NCI-H2029 (cell line): ENCODE data around the gene CPA5.

ENCODE experiments used
- DNase-seq: peaks from one replicate; lab custom pipeline; 2025; lab: John Stamatoyannopoulos, UW

CPA5 gene

GRCh38 chr7:130332259-130333053, 12.2 kb upstream of the CPA5 start:
- no peak for DNase-seq

DNA sequence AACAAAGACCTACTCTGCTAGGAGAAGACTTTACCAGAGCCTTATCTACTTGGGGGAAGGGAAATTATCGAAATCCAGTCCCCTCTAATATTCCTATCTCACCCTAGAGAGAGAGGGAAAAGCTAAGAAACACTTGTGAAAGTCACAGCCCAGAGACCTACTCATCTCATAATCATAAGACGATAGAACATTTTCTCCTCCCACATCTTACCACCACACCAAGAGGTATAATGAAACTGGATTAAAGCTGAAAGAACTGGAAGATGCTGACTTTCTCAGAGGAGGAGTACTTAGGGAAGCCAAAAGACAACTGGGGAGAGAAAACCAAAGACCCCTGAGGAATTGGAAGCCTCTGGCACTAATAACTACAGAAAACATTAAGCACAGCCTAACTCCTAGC, 10.8 kb upstream of the CPA5 start:
- DNase-seq: no peak

GRCh38 chr7:130334274-130334673, 10.3 kb upstream of the CPA5 start:
- DNase-seq: no peak

DNA sequence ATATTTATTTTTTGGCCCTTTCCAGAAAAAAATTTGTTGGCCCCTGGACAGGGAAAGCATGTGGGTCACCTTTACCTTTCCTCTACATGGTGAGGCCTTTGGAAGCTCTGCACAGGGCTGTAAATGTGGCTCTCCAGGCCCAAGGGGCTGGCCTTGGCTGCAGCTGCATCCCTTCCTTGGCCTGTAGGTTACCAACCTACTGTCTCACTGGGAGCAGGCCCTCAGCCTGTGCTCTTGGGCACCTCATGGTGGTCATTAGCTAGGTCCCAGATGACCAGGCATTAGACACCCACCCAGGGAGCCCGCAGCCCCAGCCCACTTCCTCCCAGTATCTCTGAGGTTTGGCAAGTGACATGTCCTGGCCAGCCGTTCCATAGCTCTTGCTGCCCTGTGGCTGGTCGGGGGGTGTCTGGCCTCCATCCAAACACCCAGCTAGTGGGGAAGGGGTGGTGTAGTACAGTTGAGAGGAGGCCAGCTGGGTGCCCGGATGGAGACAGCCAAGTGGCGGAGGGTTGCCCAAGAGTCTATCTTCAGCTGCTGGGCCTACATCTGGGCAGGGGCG, 7.1 kb upstream of the CPA5 start:
- DNase-seq: no peak

DNA sequence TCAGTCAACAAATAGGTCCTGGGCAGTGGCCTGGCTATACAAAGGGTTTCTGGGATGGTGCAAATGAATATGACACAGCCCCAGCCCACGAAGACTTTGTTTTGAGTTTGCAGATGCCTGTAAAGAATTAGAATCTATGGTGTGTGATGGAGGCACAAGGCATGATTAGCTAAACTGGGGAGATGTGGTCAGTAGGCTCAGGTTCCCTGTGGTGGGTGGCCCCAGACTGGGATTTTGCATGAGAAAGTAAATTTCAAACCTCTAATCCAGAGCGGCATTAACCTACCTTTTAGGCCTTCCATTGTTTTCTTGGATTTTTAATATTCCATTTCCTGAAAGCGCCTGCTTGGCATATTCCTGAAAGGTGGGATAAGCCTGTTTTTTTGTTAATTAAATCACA, 6.4 kb upstream of the CPA5 start:
- DNase-seq: no peak

GRCh38 chr7:130341882-130342281, 2.7 kb upstream of the CPA5 start:
- DNase-seq: no peak

GRCh38 chr7:130342701-130343380, 1.8 kb upstream of the CPA5 start:
- no peak for DNase-seq

GRCh38 chr7:130345136-130345535, 520 bp downstream of the CPA5 start:
- DNase-seq: peak; percentile 36

DNA sequence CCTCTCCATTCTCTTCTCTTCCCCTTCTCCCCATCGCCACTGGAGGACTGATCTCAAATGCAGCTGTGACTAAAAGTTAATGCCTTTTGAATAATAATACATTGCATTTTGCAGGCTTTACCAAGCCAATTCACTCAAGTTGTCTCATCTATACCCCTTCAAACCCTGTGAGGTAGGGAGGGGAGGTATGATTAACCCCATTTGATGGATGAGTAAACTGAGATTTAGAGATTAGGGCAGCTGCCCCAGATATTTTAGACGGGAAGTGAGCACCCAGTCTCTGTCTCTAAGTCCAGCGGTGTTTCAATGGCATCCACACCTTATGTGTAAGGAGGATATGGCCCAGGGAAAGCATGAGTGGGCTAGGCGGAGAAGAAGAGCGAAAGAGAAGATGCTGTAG, 1.1 kb downstream of the CPA5 start:
- no peak for DNase-seq

- no peak for DNase-seq
These were observed 1.7 kb downstream of the CPA5 start for GRCh38 chr7:130346177-130346905.

GRCh38 chr7:130346941-130347340, 2.3 kb downstream of the CPA5 start:
- DNase-seq: no peak

DNA sequence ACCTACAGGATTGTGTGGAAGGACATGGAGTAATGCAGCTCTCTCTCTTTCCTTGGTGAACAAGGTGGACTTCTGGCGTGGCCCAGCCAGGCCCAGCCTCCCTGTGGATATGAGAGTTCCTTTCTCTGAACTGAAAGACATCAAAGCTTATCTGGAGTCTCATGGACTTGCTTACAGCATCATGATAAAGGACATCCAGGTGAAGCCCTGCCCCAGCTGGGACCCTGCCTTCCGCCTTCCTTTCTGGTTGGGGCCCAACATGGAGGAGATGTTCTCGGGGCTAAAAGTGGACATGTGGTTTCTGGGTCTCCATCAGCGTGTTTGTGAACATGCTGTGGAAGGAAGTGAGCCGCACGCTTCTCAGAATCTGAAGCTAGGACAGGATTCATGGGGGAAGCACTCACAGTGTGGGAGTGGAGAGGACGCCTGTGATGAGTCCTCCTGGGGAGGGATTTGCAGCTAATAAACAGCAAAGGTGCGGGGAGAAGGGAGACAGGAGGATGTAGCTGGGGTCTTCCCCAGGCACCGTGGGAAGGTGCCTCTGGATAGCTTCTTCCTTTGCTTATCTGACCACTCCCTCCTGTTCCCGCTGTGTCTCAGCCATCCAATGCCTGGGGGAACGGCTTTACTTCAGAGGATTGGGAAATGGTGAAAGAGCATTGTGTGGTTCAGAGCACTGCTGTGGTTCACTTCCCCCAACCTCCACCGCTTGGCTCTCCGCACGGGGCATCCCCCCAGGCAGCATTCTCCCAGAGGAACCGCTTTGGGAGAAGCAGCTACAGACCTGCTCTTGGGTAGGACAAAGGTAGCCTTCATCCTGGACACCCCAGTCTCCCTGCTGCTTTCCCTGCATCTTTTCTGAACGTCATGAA, 5.5 kb downstream of the CPA5 start:
- no peak for DNase-seq

GRCh38 chr7:130350945-130351790, 6.6 kb downstream of the CPA5 start:
- no peak for DNase-seq

DNA sequence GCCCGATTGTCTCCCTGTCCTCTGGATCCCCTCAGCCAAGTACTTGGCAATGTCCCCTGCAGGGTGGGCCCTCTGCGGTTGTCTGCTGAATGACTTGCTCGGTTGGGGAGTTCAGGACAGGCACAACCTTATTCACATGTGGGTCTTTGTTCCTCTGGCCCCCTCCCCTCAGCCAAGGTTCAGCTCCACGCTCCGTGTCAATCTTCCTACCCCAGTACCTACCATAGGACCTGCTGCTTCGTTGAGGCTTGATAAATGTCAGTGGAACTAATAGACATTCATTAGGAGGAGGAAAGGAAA, 7.1 kb downstream of the CPA5 start:
- no peak for DNase-seq

DNA sequence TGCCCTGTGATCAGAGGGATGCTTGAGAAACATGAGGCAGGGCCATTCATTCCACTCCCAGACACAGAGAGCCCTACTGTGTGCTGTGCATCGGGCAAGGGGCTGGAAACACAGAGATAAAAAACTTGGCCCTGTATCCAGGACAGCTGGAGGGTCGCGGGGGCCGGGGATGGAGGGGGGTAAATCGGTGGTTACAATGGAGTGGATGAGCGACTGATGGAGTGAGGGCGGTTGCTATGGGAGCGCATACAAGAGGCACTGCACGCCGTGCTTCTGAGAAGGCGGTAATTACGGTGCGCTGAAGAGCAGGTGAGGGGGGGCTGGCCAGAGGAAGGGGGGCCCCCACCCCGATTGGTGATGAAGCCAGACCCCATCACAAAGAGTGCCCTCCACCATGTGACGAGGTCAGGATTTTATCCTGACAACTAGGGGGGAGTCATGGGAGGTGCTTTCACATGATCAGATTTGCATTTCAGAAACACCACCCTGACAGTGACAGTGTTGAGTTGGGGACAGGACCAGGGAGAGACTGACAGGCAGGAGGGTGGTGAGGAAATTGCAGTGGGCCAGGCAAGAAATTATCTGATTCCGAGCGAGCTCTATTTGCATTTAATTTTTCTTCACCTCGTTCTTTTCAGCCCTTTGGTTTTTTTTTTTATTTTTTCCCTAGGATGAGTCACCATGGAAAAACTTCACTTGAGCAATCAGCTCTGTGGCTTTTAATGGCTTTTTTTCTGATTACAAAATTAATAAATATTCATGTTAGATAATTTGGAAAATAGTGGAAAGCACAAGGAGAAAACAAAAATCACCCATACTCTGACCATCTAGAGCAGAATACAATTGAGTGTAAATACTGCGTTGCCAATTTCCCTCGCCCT, 7.8 kb downstream of the CPA5 start:
- DNase-seq: no peak

GRCh38 chr7:130353196-130353595, 8.6 kb downstream of the CPA5 start:
- no peak for DNase-seq

DNA sequence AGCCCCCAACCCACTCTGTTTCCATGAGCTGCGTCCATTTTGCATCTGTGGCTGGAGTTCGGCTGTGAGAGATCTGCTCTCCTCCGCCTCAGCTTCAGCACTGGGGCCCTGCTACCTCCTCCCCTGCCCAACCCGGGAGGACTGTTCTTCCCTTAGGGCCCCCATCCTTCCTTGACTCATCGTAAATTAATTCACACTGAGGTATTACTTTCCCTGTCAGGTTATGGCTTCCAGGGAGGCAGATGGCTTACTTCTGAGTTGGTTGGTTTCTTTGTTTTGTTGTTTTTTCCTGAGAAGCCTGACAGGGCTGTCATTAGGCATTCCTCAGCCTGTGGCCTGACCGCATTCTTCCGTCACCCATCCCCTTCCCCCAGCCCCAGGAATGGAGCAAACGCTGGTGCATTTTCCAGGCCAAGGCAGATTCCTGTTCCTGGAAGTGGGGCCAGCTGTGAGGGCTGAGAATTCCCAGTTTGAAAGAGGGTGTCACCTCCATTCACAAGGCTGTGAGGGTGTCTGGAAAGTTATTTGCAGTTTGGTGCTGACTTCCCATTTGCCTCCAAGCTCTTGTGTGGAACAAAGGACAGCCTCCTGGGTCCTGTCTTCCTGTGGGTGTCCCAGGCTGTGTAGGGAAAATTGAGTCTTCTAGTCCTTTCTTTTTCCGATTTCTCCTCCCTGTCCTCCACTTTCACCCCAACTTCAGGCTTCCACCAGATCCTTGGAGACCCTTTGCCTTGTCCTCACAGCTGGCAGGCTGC, 11.7 kb downstream of the CPA5 start:
- no peak for DNase-seq

GRCh38 chr7:130356876-130357611, 12.4 kb downstream of the CPA5 start:
- no peak for DNase-seq

- no peak for DNase-seq
These were observed 13.9 kb downstream of the CPA5 start for GRCh38 chr7:130358471-130358870.
